Hepatocyte (in vitro differentiated cells): Measurements from ENCODE around the gene MT1M. TPM values are rescaled to one million over a fixed set of nuclear protein-coding genes. Genes with fewer than 3 reads are reported as not detected.

Experiments
- DNase-seq: peaks from one replicate; pipeline ENCODE4 v3.0.0-alpha.2; 2016; ENCODE audit warnings: low spot score
- H2AFZ ChIP-seq: fragments of 200-600 bp; sonication (generic); 2 replicates; pipeline ENCODE4 v1.6.0; 2016; ENCODE audit warnings: antibody characterized with exemption, mild to moderate bottlenecking
- H3K27ac ChIP-seq: fragments of 200-600 bp; sonication (generic); 2 replicates; pipeline ENCODE4 v1.5.1; 2016; ENCODE audit warnings: mild to moderate bottlenecking
- H3K27me3 ChIP-seq: fragments of 200-600 bp; sonication (generic); 2 replicates; pipeline ENCODE4 v1.6.1; 2016
- H3K36me3 ChIP-seq: fragments of 200-600 bp; sonication (generic); replicated peaks from 2 replicates; pipeline ENCODE4 v1.5.1; 2016; ENCODE audit warnings: low read depth; ENCODE audit not compliant: insufficient read depth
- H3K4me1 ChIP-seq: fragments of 200-600 bp; sonication (generic); 2 replicates; pipeline ENCODE4 v1.5.1; 2016; ENCODE audit warnings: mild to moderate bottlenecking, moderate library complexity; ENCODE audit not compliant: insufficient read depth
- H3K4me2 ChIP-seq: fragments of 200-600 bp; sonication (generic); 2 replicates; pipeline ENCODE4 v1.6.0; 2016
- H3K4me3 ChIP-seq: fragments of 200-600 bp; sonication (generic); 2 replicates; pipeline ENCODE4 v1.5.1; 2016; ENCODE audit warnings: mild to moderate bottlenecking
- H3K79me2 ChIP-seq: fragments of 200-600 bp; sonication (generic); 2 replicates; pipeline ENCODE4 v1.6.0; 2017; ENCODE audit warnings: mild to moderate bottlenecking
- H3K9me2 ChIP-seq: fragments of 200-600 bp; sonication (generic); replicated peaks from 2 replicates; pipeline ENCODE4 v1.6.0; 2017; ENCODE audit warnings: mild to moderate bottlenecking; ENCODE audit not compliant: insufficient read depth
- H3K9me3 ChIP-seq: fragments of 200-600 bp; sonication (generic); 2 replicates; pipeline ENCODE4 v1.5.1; 2016; ENCODE audit warnings: low read depth, mild to moderate bottlenecking
- H4K20me1 ChIP-seq: fragments of 200-600 bp; sonication (generic); 2 replicates; pipeline ENCODE4 v1.6.0; 2016; ENCODE audit warnings: mild to moderate bottlenecking; ENCODE audit not compliant: insufficient read depth, poor library complexity, severe bottlenecking
- EZH2 ChIP-seq: fragments of 200-600 bp; sonication (generic); IDR thresholded peaks from 2 replicates; pipeline ENCODE4 v1.6.1; 2016; ENCODE audit warnings: antibody characterized with exemption, mild to moderate bottlenecking, borderline replicate concordance
- EZH2phosphoT487 ChIP-seq: fragments of 200-600 bp; sonication (generic); IDR thresholded peaks from one replicate; pipeline ENCODE4 v1.6.1; 2018; ENCODE audit warnings: antibody characterized with exemption, mild to moderate bottlenecking, low read depth, moderate library complexity; ENCODE audit not compliant: unreplicated experiment, severe bottlenecking
- WGBS: methylation state at CpG from one replicate; pipeline ENCODE4 v1.1.6; 2016; ENCODE audit warnings: low lambda C conversion rate; ENCODE audit errors: missing lambda C conversion rate; 5-methylcytosine and 5-hydroxymethylcytosine counted together
- polyA plus RNA-seq: library from polyadenylated mRNA; unstranded; fragments of >200 nt; fragmentation: Nextera tagmentation; extraction: Ambion mirVana; gene quantifications from 2 replicates; pipeline ENCODE4 v1.2.1, GENCODE V29; 2016
- total RNA-seq: library from RNA; depleted of rRNA; stranded (reverse); fragments of >200 nt; gene quantifications from 2 replicates; pipeline ENCODE4 v1.2.3, GENCODE V29; 2014
- TF ChIP-seq, protein P1 (sequence below): fragments of 200-600 bp; sonication (generic); IDR thresholded peaks from 2 replicates; pipeline ENCODE4 v1.5.1; 2016; ENCODE audit warnings: antibody characterized with exemption, mild to moderate bottlenecking; ENCODE audit not compliant: poor library complexity

Gene MT1M
- total and polyA plus RNA-seq, 2 experiments from 2014 or later = 0.60 TPM; not detected in 1

GRCh38 chr16:56601325-56601724 is 31.1 kb upstream of the MT1M start:
- no peaks in the 10 kb centered on the region for H4K20me1 ChIP-seq
- H3K27me3 ChIP-seq = peaks cover 4% of the 10 kb centered on the region
- no peak overlapping the region for H3K4me2 ChIP-seq
- no peak for DNase-seq
- no peak overlapping the region for H3K27ac ChIP-seq
- H3K4me1 ChIP-seq = no peaks in the 10 kb centered on the region
- no peaks in the 10 kb centered on the region for H3K79me2 ChIP-seq
- H2AFZ ChIP-seq = no peak overlapping the region
- H3K36me3 ChIP-seq = no peaks in the 10 kb centered on the region
- 60% methylated on average over 9 of the region's 9 CpGs for WGBS
- H3K9me2 ChIP-seq = no peaks in the 10 kb centered on the region
- TF ChIP-seq, protein P1, sequence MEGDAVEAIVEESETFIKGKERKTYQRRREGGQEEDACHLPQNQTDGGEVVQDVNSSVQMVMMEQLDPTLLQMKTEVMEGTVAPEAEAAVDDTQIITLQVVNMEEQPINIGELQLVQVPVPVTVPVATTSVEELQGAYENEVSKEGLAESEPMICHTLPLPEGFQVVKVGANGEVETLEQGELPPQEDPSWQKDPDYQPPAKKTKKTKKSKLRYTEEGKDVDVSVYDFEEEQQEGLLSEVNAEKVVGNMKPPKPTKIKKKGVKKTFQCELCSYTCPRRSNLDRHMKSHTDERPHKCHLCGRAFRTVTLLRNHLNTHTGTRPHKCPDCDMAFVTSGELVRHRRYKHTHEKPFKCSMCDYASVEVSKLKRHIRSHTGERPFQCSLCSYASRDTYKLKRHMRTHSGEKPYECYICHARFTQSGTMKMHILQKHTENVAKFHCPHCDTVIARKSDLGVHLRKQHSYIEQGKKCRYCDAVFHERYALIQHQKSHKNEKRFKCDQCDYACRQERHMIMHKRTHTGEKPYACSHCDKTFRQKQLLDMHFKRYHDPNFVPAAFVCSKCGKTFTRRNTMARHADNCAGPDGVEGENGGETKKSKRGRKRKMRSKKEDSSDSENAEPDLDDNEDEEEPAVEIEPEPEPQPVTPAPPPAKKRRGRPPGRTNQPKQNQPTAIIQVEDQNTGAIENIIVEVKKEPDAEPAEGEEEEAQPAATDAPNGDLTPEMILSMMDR = no peak
- no peak for TF ChIP-seq EZH2
- no peak for TF ChIP-seq EZH2phosphoT487
- no peaks in the 10 kb centered on the region for H3K9me3 ChIP-seq
- no peak overlapping the region for H3K4me3 ChIP-seq

GRCh38 chr16:56603589-56603988 is 28.9 kb upstream of the MT1M start:
- TF ChIP-seq EZH2phosphoT487 (no peak), EZH2 (no peak)
- TF ChIP-seq, protein P1 = peak; percentile 34
- Histone ChIP-seq H3K27me3 (no peaks in the 10 kb centered on the region), H3K79me2 (no peaks in the 10 kb centered on the region), H3K4me1 (peaks cover 15% of the 10 kb centered on the region), H3K9me2 (no peaks in the 10 kb centered on the region), H3K4me2 (no peak overlapping the region), H3K4me3 (no peak overlapping the region), H3K9me3 (no peaks in the 10 kb centered on the region), H4K20me1 (no peaks in the 10 kb centered on the region), H3K27ac (no peak overlapping the region), H2AFZ (no peak overlapping the region), H3K36me3 (no peaks in the 10 kb centered on the region)
- peak; percentile 48 for DNase-seq
- WGBS = 57% methylated on average over 4 of the region's 4 CpGs

DNA sequence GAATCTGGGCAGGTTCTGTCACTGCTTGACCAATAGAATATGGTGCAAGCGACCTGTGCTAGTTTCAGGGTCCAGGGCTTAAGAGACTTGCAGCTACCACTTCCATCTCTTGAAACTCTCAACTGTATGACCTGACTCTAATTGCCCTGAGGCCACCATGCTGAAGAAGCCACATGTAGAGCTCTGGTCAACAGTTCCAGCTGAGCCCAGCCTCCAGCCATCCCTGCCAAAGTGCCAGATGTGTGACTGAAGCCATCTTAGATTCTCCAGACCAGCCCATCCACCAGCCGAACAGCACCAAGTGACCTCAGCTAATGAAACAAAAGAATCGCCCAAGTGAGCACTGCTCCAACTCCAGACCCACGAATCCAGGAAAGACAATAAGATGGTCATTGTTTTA is 27.5 kb upstream of the MT1M start:
- H3K27me3 ChIP-seq = no peaks in the 10 kb centered on the region
- H4K20me1 ChIP-seq = no peaks in the 10 kb centered on the region
- no peak for DNase-seq
- H3K27ac ChIP-seq = no peak overlapping the region
- H3K9me3 ChIP-seq = no peaks in the 10 kb centered on the region
- TF ChIP-seq EZH2phosphoT487 (no peak), EZH2 (no peak)
- TF ChIP-seq, protein P1 = no peak
- WGBS = 92% methylated on average over 4 of the region's 4 CpGs
- H3K79me2 ChIP-seq = no peaks in the 10 kb centered on the region
- no peak overlapping the region for H3K4me3 ChIP-seq
- no peaks in the 10 kb centered on the region for H3K36me3 ChIP-seq
- peaks cover 26% of the 10 kb centered on the region for H3K4me1 ChIP-seq
- H2AFZ ChIP-seq = no peak overlapping the region
- H3K4me2 ChIP-seq = no peak overlapping the region
- no peaks in the 10 kb centered on the region for H3K9me2 ChIP-seq

DNA sequence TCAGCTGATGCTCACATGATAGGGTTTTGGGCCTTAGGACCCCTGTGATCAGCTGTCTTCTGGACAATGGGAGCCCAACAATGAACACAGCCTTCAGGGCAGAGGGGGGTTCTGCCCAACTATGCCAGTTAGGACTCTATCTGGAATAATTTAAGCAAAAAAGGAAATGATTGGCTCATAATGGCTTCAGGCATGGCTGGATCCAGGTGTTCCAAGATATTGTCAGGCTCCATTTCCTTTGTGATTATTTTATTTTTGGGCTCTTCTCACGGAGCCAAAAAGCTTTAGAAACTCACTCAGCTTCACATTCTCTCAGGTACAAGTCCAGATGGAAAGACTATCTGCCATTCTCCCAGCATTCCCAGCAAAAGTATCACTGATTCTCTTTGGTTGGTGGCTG is 27.0 kb upstream of the MT1M start:
- H4K20me1 ChIP-seq = no peaks in the 10 kb centered on the region

More for the DNA sequence above, 27.0 kb upstream of the MT1M start:
- Histone ChIP-seq H3K9me3 (no peaks in the 10 kb centered on the region), H3K4me2 (no peak overlapping the region), H3K4me1 (peaks cover 26% of the 10 kb centered on the region), H3K79me2 (no peaks in the 10 kb centered on the region), H3K27me3 (peaks cover 1% of the 10 kb centered on the region), H3K4me3 (no peak overlapping the region), H3K36me3 (no peaks in the 10 kb centered on the region), H3K27ac (peak overlapping the region; percentile 87), H2AFZ (no peak overlapping the region), H3K9me2 (no peaks in the 10 kb centered on the region)
- no peak for TF ChIP-seq EZH2phosphoT487
- TF ChIP-seq EZH2 = no peak
- TF ChIP-seq, protein P1 = no peak
- no peak for DNase-seq
- WGBS = 88% methylated on average over 1 of the region's 1 CpG
